Loucy (cell line): ENCODE measurements around the gene GBP2.

ENCODE experiments used
- H2AFZ ChIP-seq: fragments of 200-600 bp; sonication (generic); 2 replicates; pipeline ENCODE4 v1.6.0; 2016; ENCODE audit warnings: antibody characterized with exemption, mild to moderate bottlenecking, low read length, moderate library complexity
- H3F3A ChIP-seq: fragments of 200-600 bp; 2 replicates; pipeline ENCODE4 v1.6.0; 2016; ENCODE audit warnings: antibody characterized with exemption, low read depth, mild to moderate bottlenecking
- H3K27me3 ChIP-seq: fragments of 200-600 bp; sonication (generic); 2 replicates; pipeline ENCODE4 v1.6.1; 2014; ENCODE audit warnings: low read length, mild to moderate bottlenecking; ENCODE audit not compliant: insufficient read depth, poor library complexity, severe bottlenecking
- H3K36me3 ChIP-seq: fragments of 200-600 bp; sonication (generic); 2 replicates; pipeline ENCODE4 v1.6.1; 2016; ENCODE audit warnings: low read length; ENCODE audit not compliant: insufficient read depth
- H3K4me1 ChIP-seq: fragments of 200-600 bp; sonication (generic); 2 replicates; pipeline ENCODE4 v1.5.1; 2014; ENCODE audit warnings: low read length, mild to moderate bottlenecking; ENCODE audit not compliant: insufficient read depth, poor library complexity, severe bottlenecking
- H3K4me2 ChIP-seq: fragments of 200-600 bp; sonication (generic); 2 replicates; pipeline ENCODE4 v1.6.0; 2014; ENCODE audit warnings: antibody characterized with exemption, low read length, low read depth, mild to moderate bottlenecking; ENCODE audit not compliant: poor library complexity, severe bottlenecking
- H3K4me3 ChIP-seq: fragments of 200-600 bp; sonication (generic); 2 replicates; pipeline ENCODE4 v1.5.1; 2014; ENCODE audit warnings: low read length, mild to moderate bottlenecking, mixed read lengths; ENCODE audit not compliant: poor library complexity, severe bottlenecking
- H3K79me2 ChIP-seq: fragments of 200-600 bp; sonication (generic); 2 replicates; pipeline ENCODE4 v1.6.1; 2014; ENCODE audit warnings: low read length; ENCODE audit not compliant: insufficient read depth
- H3K9ac ChIP-seq: fragments of 200-600 bp; sonication (generic); 2 replicates; pipeline ENCODE4 v1.6.0; 2014; ENCODE audit warnings: mild to moderate bottlenecking, low read depth, low read length, moderate library complexity; ENCODE audit not compliant: poor library complexity, severe bottlenecking
- H3K9me2 ChIP-seq: fragments of 200-600 bp; sonication (generic); replicated peaks from 2 replicates; pipeline ENCODE4 v1.6.1; 2016; ENCODE audit warnings: low read depth, low read length, mixed read lengths
- H3K9me3 ChIP-seq: fragments of 200-600 bp; sonication (generic); 2 replicates; pipeline ENCODE4 v1.6.1; 2014; ENCODE audit warnings: mild to moderate bottlenecking, antibody characterized with exemption, low read length, low read depth; ENCODE audit not compliant: insufficient read depth
- H4K20me1 ChIP-seq: fragments of 200-600 bp; sonication (generic); 2 replicates; pipeline ENCODE4 v1.6.0; 2014; ENCODE audit warnings: antibody characterized with exemption, low read length, mild to moderate bottlenecking; ENCODE audit not compliant: insufficient read depth, poor library complexity, severe bottlenecking
- CTCF ChIP-seq: fragments of 200-600 bp; sonication (generic); conservative IDR thresholded peaks from 2 replicates; pipeline ENCODE4 v1.5.1; 2014; ENCODE audit warnings: mild to moderate bottlenecking, antibody characterized with exemption, low read length
- EZH2phosphoT487 ChIP-seq: fragments of 200-600 bp; IDR thresholded peaks from 2 replicates; pipeline ENCODE4 v1.6.1; 2018; ENCODE audit warnings: antibody characterized with exemption, mild to moderate bottlenecking, moderate library complexity, borderline replicate concordance

Gene GBP2

DNA sequence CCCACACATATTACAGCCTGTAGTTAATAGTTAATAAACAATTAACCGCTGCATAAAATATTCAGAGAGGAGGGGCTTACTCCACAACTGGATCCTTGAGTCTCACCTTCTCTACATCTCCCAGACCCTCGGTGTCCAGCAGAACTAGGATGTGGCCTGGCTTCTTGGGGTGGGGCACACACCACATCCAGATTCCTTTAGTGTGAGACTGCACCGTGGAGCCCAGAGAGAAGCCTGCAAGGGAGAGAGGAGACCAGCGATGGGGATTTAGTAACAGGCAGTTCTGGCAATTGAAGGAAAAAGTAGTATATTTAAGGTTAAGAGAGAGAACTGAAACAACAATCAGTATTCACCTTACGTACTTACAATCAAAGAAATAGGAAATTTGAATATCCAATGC is 65.8 kb downstream of the GBP2 start:
- Histone ChIP-seq H3K79me2 (no peaks in the 10 kb centered on the region), H3K27me3 (no peaks in the 10 kb centered on the region), H3F3A (no peaks in the 10 kb centered on the region), H3K9me2 (no peaks in the 10 kb centered on the region), H3K9ac (no peak overlapping the region), H4K20me1 (no peaks in the 10 kb centered on the region), H3K4me2 (no peak overlapping the region), H3K4me3 (no peak overlapping the region), H3K4me1 (peaks cover 22% of the 10 kb centered on the region), H3K36me3 (no peaks in the 10 kb centered on the region), H3K9me3 (no peaks in the 10 kb centered on the region), H2AFZ (no peak overlapping the region)
- TF ChIP-seq CTCF (no peak), EZH2phosphoT487 (no peak)
